ENCODE measurements around the gene CSNK1D.

Gene CSNK1D

GRCh38 chr17:82223517-82223916 is 50.0 kb downstream of the CSNK1D start:
- no peak for TF ChIP-seq CTCF (conservative IDR thresholded peaks at IDR 0.05; ENCODE audit: low read depth, low read length)
- DNase-seq (ENCODE audit: low read depth) = no peak
- no peak overlapping the region for H3K4me3 ChIP-seq (ENCODE audit: low read length)

GRCh38 chr17:82222816-82223215 is 50.7 kb downstream of the CSNK1D start:
- no peak for TF ChIP-seq CTCF (conservative IDR thresholded peaks at IDR 0.05; ENCODE audit: low read depth, low read length)
- DNase-seq (ENCODE audit: low read depth) = no peak
- no peak overlapping the region for H3K4me3 ChIP-seq (ENCODE audit: low read length)

GRCh38 chr17:82221341-82221902 is 52.1 kb downstream of the CSNK1D start:
- no peak for TF ChIP-seq CTCF (conservative IDR thresholded peaks at IDR 0.05; ENCODE audit: low read depth, low read length)

GRCh38 chr17:82219753-82220709 is 53.5 kb downstream of the CSNK1D start:
- H3K4me3 ChIP-seq (ENCODE audit: low read length) = no peak overlapping the region
- no peak for TF ChIP-seq CTCF (conservative IDR thresholded peaks at IDR 0.05; ENCODE audit: low read depth, low read length)
- no peak for DNase-seq (ENCODE audit: low read depth)

More at GRCh38 chr17:82221341-82221902, 52.1 kb downstream of the CSNK1D start:
- DNase-seq (ENCODE audit: low read depth) = no peak
- H3K4me3 ChIP-seq (ENCODE audit: low read length) = no peak overlapping the region

- H3K4me3 ChIP-seq (ENCODE audit: low read length) = no peak overlapping the region
- TF ChIP-seq CTCF (conservative IDR thresholded peaks at IDR 0.05; ENCODE audit: low read depth, low read length) = no peak
- no peak for DNase-seq (ENCODE audit: low read depth)
These were observed 54.4 kb downstream of the CSNK1D start for GRCh38 chr17:82219083-82219482.

- no peak overlapping the region for H3K4me3 ChIP-seq (ENCODE audit: low read length)
- no peak for DNase-seq (ENCODE audit: low read depth)
- no peak for TF ChIP-seq CTCF (conservative IDR thresholded peaks at IDR 0.05; ENCODE audit: low read depth, low read length)
These were observed 55.0 kb downstream of the CSNK1D start for GRCh38 chr17:82218349-82219075.

All from retinal pigment epithelial cell (primary cell).